ENCODE data around the gene RPS4Y2.

DNA sequence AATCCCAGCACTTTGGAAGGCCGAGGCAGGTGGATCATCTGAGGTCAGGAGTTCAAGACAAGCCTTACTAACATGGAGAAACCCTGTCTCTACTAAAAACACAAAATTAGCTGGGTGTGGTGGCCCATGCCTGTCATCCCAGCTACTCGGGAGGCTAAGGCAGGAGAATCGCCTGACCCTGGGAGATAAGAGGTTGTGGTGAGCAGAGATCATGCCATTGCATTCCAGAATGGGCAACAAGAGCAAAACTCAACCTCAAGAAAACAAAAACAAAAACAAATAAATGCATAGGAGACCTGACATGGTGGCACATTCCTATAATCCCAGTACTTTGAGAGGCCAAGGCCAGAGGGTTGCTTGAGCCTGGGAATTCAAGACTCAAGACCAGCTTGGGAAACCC lies 16.1 kb upstream of the RPS4Y2 start:
- TF ChIP-seq, protein P1, sequence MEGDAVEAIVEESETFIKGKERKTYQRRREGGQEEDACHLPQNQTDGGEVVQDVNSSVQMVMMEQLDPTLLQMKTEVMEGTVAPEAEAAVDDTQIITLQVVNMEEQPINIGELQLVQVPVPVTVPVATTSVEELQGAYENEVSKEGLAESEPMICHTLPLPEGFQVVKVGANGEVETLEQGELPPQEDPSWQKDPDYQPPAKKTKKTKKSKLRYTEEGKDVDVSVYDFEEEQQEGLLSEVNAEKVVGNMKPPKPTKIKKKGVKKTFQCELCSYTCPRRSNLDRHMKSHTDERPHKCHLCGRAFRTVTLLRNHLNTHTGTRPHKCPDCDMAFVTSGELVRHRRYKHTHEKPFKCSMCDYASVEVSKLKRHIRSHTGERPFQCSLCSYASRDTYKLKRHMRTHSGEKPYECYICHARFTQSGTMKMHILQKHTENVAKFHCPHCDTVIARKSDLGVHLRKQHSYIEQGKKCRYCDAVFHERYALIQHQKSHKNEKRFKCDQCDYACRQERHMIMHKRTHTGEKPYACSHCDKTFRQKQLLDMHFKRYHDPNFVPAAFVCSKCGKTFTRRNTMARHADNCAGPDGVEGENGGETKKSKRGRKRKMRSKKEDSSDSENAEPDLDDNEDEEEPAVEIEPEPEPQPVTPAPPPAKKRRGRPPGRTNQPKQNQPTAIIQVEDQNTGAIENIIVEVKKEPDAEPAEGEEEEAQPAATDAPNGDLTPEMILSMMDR (IDR thresholded peaks at IDR 0.05) = no peak
- TF ChIP-seq POLR2A (IDR thresholded peaks at IDR 0.05) (no peak), POLR2AphosphoS5 (IDR thresholded peaks at IDR 0.05) (no peak)

Data from stomach (tissue), 4 donors.